Measurements from ENCODE around the gene ZBTB7C.
A peak's percentile ranks its signal among the peaks of the same experiment; 100 is the strongest.

The ZBTB7C gene

DNA sequence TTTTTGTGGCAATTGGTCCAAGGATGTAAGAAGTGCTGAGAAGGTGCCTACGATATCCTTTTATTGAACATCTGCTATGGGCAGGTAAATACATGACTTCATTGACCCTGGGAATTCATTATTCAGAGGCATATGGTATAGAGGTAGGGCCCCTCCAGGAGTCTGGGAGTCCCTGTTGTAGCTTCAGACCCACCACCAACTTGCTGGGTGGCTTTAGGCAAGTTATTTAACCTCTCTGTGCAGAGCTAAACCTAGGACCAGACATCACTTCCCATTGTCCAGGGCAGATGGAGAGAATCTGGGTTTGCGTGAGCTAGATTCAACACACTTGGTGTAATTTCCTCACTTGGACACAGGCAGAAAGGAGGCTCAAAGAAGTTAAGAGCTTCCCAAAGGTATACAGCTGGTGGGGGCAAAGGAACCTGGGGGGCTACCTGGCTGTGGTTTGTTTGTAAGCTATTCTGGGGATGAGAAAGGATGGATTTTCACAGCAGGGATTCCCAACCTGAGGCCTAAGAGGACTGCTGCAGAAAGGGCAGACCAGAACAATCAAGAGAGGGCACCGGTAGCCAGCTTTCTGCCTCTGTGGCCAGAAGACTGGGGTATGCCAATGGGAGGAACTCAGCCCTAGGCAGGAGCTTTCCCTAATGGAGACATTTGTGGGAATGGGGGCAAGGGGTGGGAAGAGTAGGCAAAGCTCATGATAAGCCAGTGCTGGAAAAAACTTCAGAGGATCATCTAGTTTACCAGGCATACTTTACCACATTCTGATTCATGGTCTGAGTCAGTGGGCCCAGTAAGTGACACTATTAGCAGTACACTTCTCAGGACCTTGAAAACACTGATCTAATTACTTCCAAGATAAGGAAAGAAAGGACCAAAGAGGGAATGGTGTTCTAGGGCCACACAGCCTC, 376.1 kb downstream of the ZBTB7C start:
- H3K27ac ChIP-seq (ENCODE audit: low read length), result no peak overlapping the region
- no peak for DNase-seq
- H3K4me3 ChIP-seq (ENCODE audit: low read depth in 1 of 2, low read length in 2 of 2), result no peak overlapping the region
- no peak overlapping the region for H2AFZ ChIP-seq (ENCODE audit: low read depth, low read length)
- no peaks in the 10 kb centered on the region for H3K36me3 ChIP-seq (ENCODE audit: insufficient read depth, low read length)
- H3K4me2 ChIP-seq (ENCODE audit: insufficient read depth, low read length), result no peak overlapping the region
- H4K20me1 ChIP-seq (ENCODE audit: insufficient read depth, low read length), result no peaks in the 10 kb centered on the region; the same call in 1 of the 2 replicates
- no peaks in the 10 kb centered on the region for H3K4me1 ChIP-seq (ENCODE audit: insufficient read depth, low read length)
- no peak for ATAC-seq (ENCODE audit: insufficient read depth, low read depth)
- H3K9ac ChIP-seq (ENCODE audit: low read depth, low read length), result no peak overlapping the region
- TF ChIP-seq EZH2 (IDR thresholded peaks at IDR 0.05; ENCODE audit: borderline replicate concordance, low read depth, low read length, severe bottlenecking), result no peak
- TF ChIP-seq, protein P1, sequence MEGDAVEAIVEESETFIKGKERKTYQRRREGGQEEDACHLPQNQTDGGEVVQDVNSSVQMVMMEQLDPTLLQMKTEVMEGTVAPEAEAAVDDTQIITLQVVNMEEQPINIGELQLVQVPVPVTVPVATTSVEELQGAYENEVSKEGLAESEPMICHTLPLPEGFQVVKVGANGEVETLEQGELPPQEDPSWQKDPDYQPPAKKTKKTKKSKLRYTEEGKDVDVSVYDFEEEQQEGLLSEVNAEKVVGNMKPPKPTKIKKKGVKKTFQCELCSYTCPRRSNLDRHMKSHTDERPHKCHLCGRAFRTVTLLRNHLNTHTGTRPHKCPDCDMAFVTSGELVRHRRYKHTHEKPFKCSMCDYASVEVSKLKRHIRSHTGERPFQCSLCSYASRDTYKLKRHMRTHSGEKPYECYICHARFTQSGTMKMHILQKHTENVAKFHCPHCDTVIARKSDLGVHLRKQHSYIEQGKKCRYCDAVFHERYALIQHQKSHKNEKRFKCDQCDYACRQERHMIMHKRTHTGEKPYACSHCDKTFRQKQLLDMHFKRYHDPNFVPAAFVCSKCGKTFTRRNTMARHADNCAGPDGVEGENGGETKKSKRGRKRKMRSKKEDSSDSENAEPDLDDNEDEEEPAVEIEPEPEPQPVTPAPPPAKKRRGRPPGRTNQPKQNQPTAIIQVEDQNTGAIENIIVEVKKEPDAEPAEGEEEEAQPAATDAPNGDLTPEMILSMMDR (IDR thresholded peaks at IDR 0.05; ENCODE audit: borderline replicate concordance, extremely low read depth, low read length, poor library complexity, severe bottlenecking), result no peak
- H3K27me3 ChIP-seq (ENCODE audit: insufficient read depth, low read length, poor library complexity), result no peaks in the 10 kb centered on the region
- no peaks in the 10 kb centered on the region for H3K79me2 ChIP-seq (ENCODE audit: insufficient read depth, low read length)
- H3K9me3 ChIP-seq (ENCODE audit: insufficient read depth, low read length, severe bottlenecking), result no peaks in the 10 kb centered on the region

DNA sequence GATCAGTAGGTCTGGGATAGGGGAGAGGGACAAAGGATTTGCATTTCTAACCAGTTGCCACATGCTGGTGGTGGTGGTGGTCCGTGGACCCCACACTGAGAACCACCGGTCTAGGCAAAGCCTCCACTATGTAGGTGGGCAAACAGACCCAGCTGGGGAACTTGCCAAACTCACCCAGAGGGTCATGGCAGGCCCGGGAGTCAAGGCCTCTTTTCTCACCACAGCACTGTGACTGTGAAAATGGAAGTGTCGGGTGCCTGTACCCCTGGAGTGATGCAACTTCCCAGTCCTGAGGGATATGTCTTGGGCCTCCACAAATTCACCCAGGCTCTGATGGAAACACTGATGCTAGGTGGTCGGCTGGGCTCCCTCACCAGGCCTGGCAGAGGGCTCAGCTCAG, 377.5 kb downstream of the ZBTB7C start:
- no peak for TF ChIP-seq EZH2 (IDR thresholded peaks at IDR 0.05; ENCODE audit: borderline replicate concordance, low read depth, low read length, severe bottlenecking)
- Histone ChIP-seq H3K36me3 (ENCODE audit: insufficient read depth, low read length) (no peaks in the 10 kb centered on the region), H2AFZ (ENCODE audit: low read depth, low read length) (no peak overlapping the region), H4K20me1 (ENCODE audit: insufficient read depth, low read length) (peaks cover 3% of the 10 kb centered on the region; the same call in 1 of the 2 replicates), H3K79me2 (ENCODE audit: insufficient read depth, low read length) (no peaks in the 10 kb centered on the region), H3K27me3 (ENCODE audit: insufficient read depth, low read length, poor library complexity) (no peaks in the 10 kb centered on the region), H3K27ac (ENCODE audit: low read length) (no peak overlapping the region), H3K9me3 (ENCODE audit: insufficient read depth, low read length, severe bottlenecking) (no peaks in the 10 kb centered on the region), H3K4me3 (ENCODE audit: low read depth in 1 of 2, low read length in 2 of 2) (no peak overlapping the region), H3K9ac (ENCODE audit: low read depth, low read length) (no peak overlapping the region), H3K4me2 (ENCODE audit: insufficient read depth, low read length) (no peak overlapping the region), H3K4me1 (ENCODE audit: insufficient read depth, low read length) (no peaks in the 10 kb centered on the region)
- DNase-seq (no peak), ATAC-seq (ENCODE audit: insufficient read depth, low read depth) (no peak)

DNA sequence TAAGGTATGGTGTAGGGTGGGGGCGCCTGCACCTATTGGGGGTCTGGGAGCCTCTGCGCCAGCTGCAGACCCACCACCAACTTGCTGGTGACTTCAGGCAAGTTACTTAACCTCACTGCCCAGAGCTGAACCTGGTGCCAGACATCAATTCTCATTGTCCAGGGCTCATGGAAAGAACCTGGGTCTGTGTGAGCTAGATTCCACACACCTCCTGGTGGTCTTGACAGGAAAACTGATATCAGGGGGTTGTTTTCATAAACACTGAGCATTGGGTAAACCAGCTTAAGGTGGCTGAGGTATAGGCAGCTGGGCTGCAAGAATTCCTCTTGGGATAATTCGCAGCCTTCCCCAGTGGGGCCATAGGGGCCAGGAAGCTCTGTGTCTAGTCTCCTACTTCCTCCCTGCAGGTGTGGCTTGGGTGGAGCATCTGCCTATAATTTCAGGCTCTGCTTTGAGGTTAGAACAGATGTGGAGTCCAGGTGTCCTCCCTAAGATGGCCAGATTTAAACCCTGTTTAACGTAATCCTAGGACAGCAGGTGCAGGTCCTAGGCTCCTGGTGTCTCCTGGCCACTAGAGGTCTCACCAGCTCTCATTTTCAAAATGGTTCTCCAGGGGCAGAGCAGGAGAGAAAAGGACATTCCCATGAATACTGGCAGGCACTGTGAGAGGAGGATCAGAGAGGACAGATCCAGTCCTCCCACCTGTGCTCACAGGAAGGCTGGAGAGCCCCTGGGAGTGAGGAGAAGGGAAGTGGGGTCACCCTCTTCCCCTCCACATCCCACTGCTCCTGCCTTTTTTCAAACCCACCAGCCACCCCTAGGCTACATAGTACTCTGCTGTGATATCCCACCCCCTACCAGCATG, 378.3 kb downstream of the ZBTB7C start:
- Histone ChIP-seq H3K27me3 (ENCODE audit: insufficient read depth, low read length, poor library complexity) (no peaks in the 10 kb centered on the region), H3K79me2 (ENCODE audit: insufficient read depth, low read length) (no peaks in the 10 kb centered on the region), H3K9me3 (ENCODE audit: insufficient read depth, low read length, severe bottlenecking) (no peaks in the 10 kb centered on the region), H3K4me1 (ENCODE audit: insufficient read depth, low read length) (no peaks in the 10 kb centered on the region), H3K4me3 (ENCODE audit: low read depth in 1 of 2, low read length in 2 of 2) (no peak overlapping the region), H3K36me3 (ENCODE audit: insufficient read depth, low read length) (no peaks in the 10 kb centered on the region), H3K27ac (ENCODE audit: low read length) (no peak overlapping the region), H2AFZ (ENCODE audit: low read depth, low read length) (no peak overlapping the region), H4K20me1 (ENCODE audit: insufficient read depth, low read length) (peaks cover 3% of the 10 kb centered on the region; the same call in 1 of the 2 replicates), H3K9ac (ENCODE audit: low read depth, low read length) (no peak overlapping the region), H3K4me2 (ENCODE audit: insufficient read depth, low read length) (no peak overlapping the region)
- ATAC-seq (ENCODE audit: insufficient read depth, low read depth) (peak; percentile 66; the same call in 2 of the 3 replicates), DNase-seq (peak; percentile 29)
- TF ChIP-seq, protein P1 (IDR thresholded peaks at IDR 0.05; ENCODE audit: borderline replicate concordance, extremely low read depth, low read length, poor library complexity, severe bottlenecking), result peak; percentile 78
- no peak for TF ChIP-seq EZH2 (IDR thresholded peaks at IDR 0.05; ENCODE audit: borderline replicate concordance, low read depth, low read length, severe bottlenecking)
